H1 (cell line): ENCODE data around the gene TNKS2. TPM values are rescaled to one million over a fixed set of nuclear protein-coding genes. Genes with fewer than 3 reads are reported as not detected.

Experiments
- CTCF ChIA-PET: fragments of 300-600 bp; sonication (Branson Sonifier 250); formaldehyde crosslinking; loops from one replicate; lab custom pipeline; 2021; ENCODE audit not compliant: partially characterized antibody; lab: Charles Lee
- POLR2A ChIA-PET: fragments of 300-600 bp; sonication (Branson Sonifier 250); formaldehyde crosslinking; loops from one replicate; lab custom pipeline; 2021; ENCODE audit warnings: inconsistent platforms; ENCODE audit not compliant: partially characterized antibody; lab: Charles Lee
- DNase-seq, 2 experiments: peaks; one replicate each; pipeline versions ENCODE4 v3.0.0 to v3.0.0-alpha.2; 2010 to 2022; ENCODE audit warnings: low spot score in 2 of 2, low read depth in 1 of 2, mixed read lengths in 1 of 2
- FAIRE-seq: peaks from 2 replicates; lab custom pipeline; 2011; peaks lifted over from hg19 to GRCh38; lab: Jason Lieb, UNC
- H2AFZ ChIP-seq: 2 replicates; pipeline ENCODE4 v1.8.1; 2012; ENCODE audit warnings: low read length, inconsistent platforms
- H2AK5ac ChIP-seq: 2 replicates; pipeline ENCODE4 v1.6.1; 2013; ENCODE audit warnings: low read depth, low read length
- H2BK120ac ChIP-seq: replicated peaks from 2 replicates; pipeline ENCODE3; 2013; ENCODE audit warnings: low read depth, low read length, inconsistent platforms
- H2BK12ac ChIP-seq: 2 replicates; pipeline ENCODE4 v1.6.1; 2013; ENCODE audit warnings: low read depth, low read length
- H2BK15ac ChIP-seq: 2 replicates; pipeline ENCODE4 v1.6.1; 2013; ENCODE audit warnings: low read length
- H2BK20ac ChIP-seq: 2 replicates; pipeline ENCODE4 v1.6.1; 2013; ENCODE audit warnings: low read length
- H2BK5ac ChIP-seq: 2 replicates; pipeline ENCODE4 v1.6.1; 2013; ENCODE audit warnings: low read depth, low read length
- H3K14ac ChIP-seq: 2 replicates; pipeline ENCODE4 v1.6.1; 2013; ENCODE audit warnings: inconsistent platforms; ENCODE audit not compliant: insufficient read length
- H3K18ac ChIP-seq: 2 replicates; pipeline ENCODE4 v1.6.1; 2013; ENCODE audit warnings: low read length; ENCODE audit errors: extremely low read depth
- H3K23ac ChIP-seq: 2 replicates; pipeline ENCODE4 v1.6.1; 2013; ENCODE audit warnings: inconsistent platforms; ENCODE audit not compliant: insufficient read length
- H3K23me2 ChIP-seq: 2 replicates; pipeline ENCODE4 v1.6.1; 2013; ENCODE audit warnings: low read depth, low read length
- H3K27ac ChIP-seq: 2 replicates; pipeline ENCODE4 v1.6.1; 2011; ENCODE audit warnings: low read depth, low read length, inconsistent platforms
- H3K27me3 ChIP-seq, 4 experiments: replicated peaks in 1 of 4; 1 replicate in 1 of 4; 2 replicates in 3 of 4; pipeline versions ENCODE4 v1.6.1 to v1.8.1; 2011 to 2013; ENCODE audit warnings: low read length in 3 of 4, mild to moderate bottlenecking in 3 of 4, inconsistent platforms in 2 of 4, mixed read lengths in 2 of 4, moderate library complexity in 1 of 4; ENCODE audit not compliant: control insufficient read depth in 3 of 4, insufficient read depth in 3 of 4; ENCODE audit errors: extremely low read depth in 1 of 4
- H3K36me3 ChIP-seq, 4 experiments: 2 replicates each; pipeline versions ENCODE4 v1.6.1 to v1.8.1; 2011 to 2013; ENCODE audit warnings: mild to moderate bottlenecking in 4 of 4, low read length in 3 of 4, moderate library complexity in 2 of 4, control low read depth in 1 of 4, inconsistent platforms in 1 of 4; ENCODE audit not compliant: insufficient read depth in 4 of 4, control insufficient read depth in 2 of 4
- H3K4ac ChIP-seq: replicated peaks from 2 replicates; pipeline ENCODE3; 2013; ENCODE audit warnings: low read length, low read depth, mixed read lengths, inconsistent platforms; ENCODE audit not compliant: insufficient read length
- H3K4me1 ChIP-seq, 4 experiments: replicated peaks in 1 of 4; 1 replicate in 1 of 4; 2 replicates in 3 of 4; pipeline versions ENCODE4 v1.6.1 to v1.8.1; 2011 to 2013; ENCODE audit warnings: low read length in 3 of 4, inconsistent platforms in 2 of 4, mixed read lengths in 1 of 4; ENCODE audit not compliant: insufficient read depth in 4 of 4, control insufficient read depth in 3 of 4
- H3K4me2 ChIP-seq, 2 experiments: 2 replicates each; pipeline versions ENCODE4 v1.6.1 to v1.8.1; 2011 to 2013; ENCODE audit warnings: low read depth in 2 of 2, low read length in 2 of 2, control low read depth in 1 of 2, inconsistent platforms in 1 of 2, mild to moderate bottlenecking in 1 of 2; ENCODE audit not compliant: insufficient read depth in 1 of 2
- H3K4me3 ChIP-seq, 4 experiments: fragments of 200-600, 300-600 bp in 1 of 4; sonication (generic), shearing (Covaris generic), sonication (Bioruptor Twin) in 1 of 4; 2 replicates each; pipeline versions ENCODE4 v1.5.1 to v1.8.1; 2011 to 2016; ENCODE audit warnings: low read length in 4 of 4, low read depth in 3 of 4, control low read depth in 2 of 4, inconsistent platforms in 2 of 4, mild to moderate bottlenecking in 2 of 4, mixed read lengths in 1 of 4, moderate library complexity in 1 of 4; ENCODE audit not compliant: insufficient read depth in 2 of 4; ENCODE audit errors: extremely low read depth in 1 of 4
- H3K56ac ChIP-seq: replicated peaks from 2 replicates; pipeline ENCODE3; 2013; ENCODE audit warnings: low read depth, mild to moderate bottlenecking, mixed read lengths, low read length, inconsistent platforms; ENCODE audit not compliant: insufficient read length
- H3K79me1 ChIP-seq: 2 replicates; pipeline ENCODE4 v1.6.1; 2013; ENCODE audit warnings: low read depth, low read length, control low read depth
- H3K79me2 ChIP-seq, 2 experiments: 2 replicates each; pipeline versions ENCODE4 v1.6.1 to v1.8.1; 2012 to 2013; ENCODE audit warnings: low read length in 2 of 2, mild to moderate bottlenecking in 2 of 2, inconsistent platforms in 1 of 2; ENCODE audit not compliant: insufficient read depth in 2 of 2, control insufficient read depth in 1 of 2
- H3K9ac ChIP-seq, 4 experiments: replicated peaks in 1 of 4; 1 replicate in 1 of 4; 2 replicates in 3 of 4; pipeline versions ENCODE4 v1.6.1 to v1.8.1; 2011 to 2013; ENCODE audit warnings: low read depth in 3 of 4, low read length in 3 of 4, control low read depth in 2 of 4, mild to moderate bottlenecking in 2 of 4, moderate library complexity in 2 of 4, inconsistent platforms in 1 of 4; ENCODE audit errors: extremely low read depth in 1 of 4
- H3K9me3 ChIP-seq, 2 experiments: 2 replicates each; pipeline versions ENCODE4 v1.6.1 to v1.8.1; 2012 to 2013; ENCODE audit warnings: mild to moderate bottlenecking in 2 of 2, moderate library complexity in 2 of 2, control low read depth in 1 of 2, inconsistent platforms in 1 of 2, low read depth in 1 of 2, low read length in 1 of 2, mixed read lengths in 1 of 2; ENCODE audit not compliant: insufficient read depth in 2 of 2
- H4K20me1 ChIP-seq, 2 experiments: replicated peaks in 1 of 2; 2 replicates each; pipeline versions ENCODE3 to v1.8.1; 2011 to 2013; ENCODE audit warnings: inconsistent platforms in 2 of 2, low read length in 2 of 2, mild to moderate bottlenecking in 1 of 2; ENCODE audit not compliant: insufficient read depth in 2 of 2, control insufficient read depth in 1 of 2
- H4K5ac ChIP-seq: 2 replicates; pipeline ENCODE4 v1.6.1; 2013; ENCODE audit warnings: low read length, low read depth, mixed read lengths, inconsistent platforms; ENCODE audit not compliant: insufficient read length
- H4K8ac ChIP-seq: 2 replicates; pipeline ENCODE4 v1.8.0; 2013; ENCODE audit warnings: mild to moderate bottlenecking, moderate library complexity, low read length, inconsistent platforms; ENCODE audit not compliant: insufficient read depth; ENCODE audit errors: extremely low read depth
- H4K91ac ChIP-seq: replicated peaks from 2 replicates; pipeline ENCODE3; 2013; ENCODE audit warnings: low read length, mixed read lengths, inconsistent platforms; ENCODE audit not compliant: insufficient read length
- MAFK ChIP-seq: IDR thresholded peaks from 2 replicates; pipeline ENCODE4 v1.6.1; 2012; ENCODE audit warnings: low read depth, mild to moderate bottlenecking, improper control_type of control experiment, low read length
- RFX5 ChIP-seq: IDR thresholded peaks from 2 replicates; pipeline ENCODE4 v1.6.1; 2011; ENCODE audit warnings: low read depth, low read length, improper control_type of control experiment, borderline replicate concordance
- SIRT6 ChIP-seq: IDR thresholded peaks from one replicate; pipeline ENCODE4 v1.7.1; 2012; ENCODE audit warnings: low read length, inconsistent platforms
- SP1 ChIP-seq: IDR thresholded peaks from 2 replicates; pipeline ENCODE4 v1.6.1; 2011; ENCODE audit warnings: low read depth, low read length
- WGBS, 2 experiments: shearing (Covaris generic) in 1 of 2; methylation state at CpG; one replicate each; pipeline versions ENCODE4 v1.1.6 to v1.1.7; 2013 to 2015; ENCODE audit warnings: low lambda C conversion rate in 2 of 2, mixed read lengths in 2 of 2, inconsistent platforms in 1 of 2, low coverage in 1 of 2, missing lambda C conversion rate in 1 of 2; ENCODE audit not compliant: insufficient replicate concordance in 2 of 2, insufficient coverage in 1 of 2, insufficient read length in 1 of 2; ENCODE audit errors: extremely low coverage in 1 of 2, missing lambda C conversion rate in 1 of 2; 5-methylcytosine and 5-hydroxymethylcytosine counted together
- polyA plus RNA-seq, 7 experiments: library from polyadenylated mRNA; depleted of rRNA in 3 of 7; stranded (reverse) in 5 of 7; unstranded in 2 of 7; fragments of >200 nt in 5 of 7; fragments of 200-250 nt in 2 of 7; gene quantifications; 1 replicate in 5 of 7; 2 replicates in 1 of 7; 4 replicates in 1 of 7; pipeline versions ENCODE4 v1.2.1 to v1.2.3, GENCODE V29; 2011 to 2013; ENCODE audit warnings: missing spikeins in 2 of 7, mixed read lengths in 2 of 7
- total RNA-seq: library from RNA; stranded (reverse); fragmentation: NEBNext Ultra II Directional; extraction: Animal tissue kit (Norgen Biotek cat#: 25700); gene quantifications from 2 replicates; pipeline ENCODE4 v1.2.1, GENCODE V29; 2021

The TNKS2 gene
- total and polyA plus RNA-seq, 2 of the 8 experiments (the other 6 are each of a cell fraction or from before 2014, with no cell fraction given): 23.3 to 73.6 TPM

GRCh38 chr10:91800756-91801155 is 2.5 kb downstream of the TNKS2 start:
- CTCF ChIA-PET: no interaction called here
- H3K4me3 ChIP-seq: peak overlapping the region in 1 of 4 experiments; percentile 96; a peak in 2 of 8 replicates
- peaks cover 10 to 15% of the 10 kb centered on the region in 2 experiments for H4K20me1 ChIP-seq
- H3K27me3 ChIP-seq: no peaks in the 10 kb centered on the region
- no peaks in the 10 kb centered on the region for H3K9me3 ChIP-seq
- peaks cover 6% of the 10 kb centered on the region for H3K23me2 ChIP-seq
- no peak overlapping the region for H3K14ac ChIP-seq
- no peak overlapping the region for H3K4ac ChIP-seq
- H2BK5ac ChIP-seq: no peak overlapping the region
- no peak overlapping the region for H2AK5ac ChIP-seq
- H3K23ac ChIP-seq: no peak overlapping the region
- no peak overlapping the region for H3K56ac ChIP-seq
- peaks cover 4% of the 10 kb centered on the region; the same call in 1 of the 2 replicates for H3K79me1 ChIP-seq
- POLR2A ChIA-PET: interaction anchor here (0.6 kb wide), 1 partner anchor 76 kb away, joined by 3 read pairs; no protein-coding TSS in a partner anchor
- DNase-seq (no peak), FAIRE-seq (no peak)
- TF ChIP-seq SP1 (no peak), SIRT6 (no peak), MAFK (no peak), RFX5 (no peak)
- no peak overlapping the region for H4K5ac ChIP-seq
- H2BK12ac ChIP-seq: no peak overlapping the region
- no peak overlapping the region for H3K18ac ChIP-seq
- WGBS, 2 experiments: 94% methylated on average over 1 of the region's 1 CpG; no CpG with 5 or more reads in 1 of the 2 experiments
- H2BK20ac ChIP-seq: no peak overlapping the region
- H3K79me2 ChIP-seq: peaks cover 35 to 83% of the 10 kb centered on the region in 2 experiments
- H4K91ac ChIP-seq: no peak overlapping the region
- no peak overlapping the region for H4K8ac ChIP-seq
- peaks cover 3 to 17% (median 7%) of the 10 kb centered on the region in 4 experiments; a peak in 7 of 8 replicates for H3K36me3 ChIP-seq
- H2BK120ac ChIP-seq: no peak overlapping the region
- H2AFZ ChIP-seq: no peak overlapping the region
- H3K4me2 ChIP-seq: peak overlapping the region; percentile 71 to 85; a peak in 2 of 4 replicates
- no peak overlapping the region for H3K9ac ChIP-seq
- H3K4me1 ChIP-seq: peaks cover 2 to 13% (median 8%) of the 10 kb centered on the region in 4 experiments
- H3K27ac ChIP-seq: no peak overlapping the region
- no peak overlapping the region for H2BK15ac ChIP-seq
